GM12878 (cell line): Measurements from ENCODE around the gene CD300H. TPM values are rescaled to one million over a fixed set of nuclear protein-coding genes. Genes with fewer than 3 reads are reported as not detected.

Experiments
- ATF7 ChIP-seq: fragments of 450-650 bp; IDR thresholded peaks from 2 replicates; pipeline ENCODE4 v1.6.1; 2016; ENCODE audit warnings: low read depth, mild to moderate bottlenecking
- CREM ChIP-seq: IDR thresholded peaks from 2 replicates; pipeline ENCODE4 v1.6.1; 2014; ENCODE audit warnings: antibody characterized with exemption, low read depth
- EED ChIP-seq: sonication (generic); IDR thresholded peaks from 2 replicates; pipeline ENCODE4 v1.6.1; 2016; ENCODE audit warnings: antibody characterized with exemption, low read depth
- EGR1 ChIP-seq, 2 experiments: IDR thresholded peaks; 1 replicate in 1 of 2; 2 replicates in 1 of 2; pipeline ENCODE4 v1.6.1; 2011 to 2012; ENCODE audit warnings: low read depth in 2 of 2, low read length in 2 of 2, borderline replicate concordance in 1 of 2, mild to moderate bottlenecking in 1 of 2, moderate library complexity in 1 of 2
- EP300 ChIP-seq, 2 experiments: fragments of 150-350 bp in 1 of 2; IDR thresholded peaks; 2 replicates each; pipeline ENCODE4 v1.6.1; 2011 to 2012; ENCODE audit warnings: low read depth in 2 of 2, low read length in 2 of 2, borderline replicate concordance in 1 of 2, improper control_type of control experiment in 1 of 2, inconsistent platforms in 1 of 2; ENCODE audit not compliant: control insufficient read depth in 1 of 2
- FOS ChIP-seq: IDR thresholded peaks from 3 replicates; pipeline ENCODE4 v1.6.1; 2011; ENCODE audit warnings: borderline replicate concordance; ENCODE audit not compliant: insufficient read length; ENCODE audit errors: extremely low read depth
- HDGF ChIP-seq: fragments of 450-650 bp; IDR thresholded peaks from 2 replicates; pipeline ENCODE4 v1.6.1; 2016; ENCODE audit warnings: antibody characterized with exemption
- IKZF1 ChIP-seq: fragments of 450-650 bp; conservative IDR thresholded peaks from 2 replicates; pipeline ENCODE4 v1.6.1; 2017; ENCODE audit warnings: antibody characterized with exemption, mild to moderate bottlenecking
- IKZF2 ChIP-seq, 2 experiments: fragments of 450-650 bp; IDR thresholded peaks; 2 replicates each; pipeline ENCODE4 v1.6.1; 2017; ENCODE audit warnings: mild to moderate bottlenecking in 2 of 2, moderate library complexity in 2 of 2
- JUNB ChIP-seq: IDR thresholded peaks from 2 replicates; pipeline ENCODE4 v1.6.1; 2016; ENCODE audit warnings: antibody characterized with exemption, mild to moderate bottlenecking
- MAX ChIP-seq: IDR thresholded peaks from 2 replicates; pipeline ENCODE4 v1.6.1; 2012; ENCODE audit warnings: low read depth, low read length, improper control_type of control experiment
- MEF2B ChIP-seq: fragments of 450-650 bp; IDR thresholded peaks from 2 replicates; pipeline ENCODE4 v1.6.1; 2018; ENCODE audit warnings: mild to moderate bottlenecking, moderate library complexity; ENCODE audit not compliant: partially characterized antibody, poor library complexity, severe bottlenecking
- MTA2 ChIP-seq: fragments of 450-650 bp; IDR thresholded peaks from 2 replicates; pipeline ENCODE4 v1.6.1; 2016; ENCODE audit warnings: low read depth, mild to moderate bottlenecking, moderate library complexity
- NFIC ChIP-seq: IDR thresholded peaks from 2 replicates; pipeline ENCODE4 v1.6.1; 2012; ENCODE audit warnings: low read depth, mild to moderate bottlenecking, inconsistent platforms, low read length, moderate library complexity
- PBX3 ChIP-seq: IDR thresholded peaks from 2 replicates; pipeline ENCODE4 v1.6.1; 2011; ENCODE audit warnings: mild to moderate bottlenecking, low read depth, low read length, moderate library complexity; ENCODE audit not compliant: insufficient replicate concordance
- POLR2AphosphoS5 ChIP-seq: IDR thresholded peaks from 2 replicates; pipeline ENCODE4 v1.6.1; 2011; ENCODE audit warnings: mild to moderate bottlenecking, low read length, inconsistent platforms
- RELB ChIP-seq: fragments of 450-650 bp; IDR thresholded peaks from 2 replicates; pipeline ENCODE4 v1.6.1; 2017; ENCODE audit warnings: low read depth, mild to moderate bottlenecking, moderate library complexity
- SMC3 ChIP-seq: IDR thresholded peaks from 2 replicates; pipeline ENCODE4 v1.6.1; 2011; ENCODE audit warnings: low read length, improper control_type of control experiment, borderline replicate concordance
- SUPT20H ChIP-seq: IDR thresholded peaks from 2 replicates; pipeline ENCODE4 v1.6.1; 2011; ENCODE audit warnings: low read depth, mild to moderate bottlenecking, low read length, moderate library complexity, borderline replicate concordance; ENCODE audit not compliant: control insufficient read depth
- ZNF384 ChIP-seq: IDR thresholded peaks from 2 replicates; pipeline ENCODE4 v1.6.1; 2012; ENCODE audit warnings: low read depth, mild to moderate bottlenecking, low read length, improper control_type of control experiment, borderline replicate concordance
- polyA plus RNA-seq, 11 experiments: library from polyadenylated mRNA; depleted of rRNA in 4 of 11; unstranded in 6 of 11; stranded (reverse) in 5 of 11; fragments of >200 nt; fragmentation: Nextera tagmentation in 4 of 11; fragmentation: Illumina TruSeq in 1 of 11; extraction: Ambion mirVana in 4 of 11; extraction: Trizol in 1 of 11; gene quantifications; 1 replicate in 1 of 11; 2 replicates in 10 of 11; pipeline versions ENCODE4 v1.2.1 to v1.2.3, GENCODE V29; 2011 to 2016; ENCODE audit warnings: inconsistent platforms in 2 of 11, missing spikeins in 2 of 11, low read depth in 1 of 11
- total RNA-seq, 4 experiments: library from RNA; depleted of rRNA in 3 of 4; stranded (reverse); fragments of >200 nt in 3 of 4; fragmentation: Illumina TruSeq in 1 of 4; extraction: Trizol in 1 of 4; gene quantifications; 2 replicates each; pipeline versions ENCODE4 v1.2.1 to v1.2.3, GENCODE V29; 2013 to 2021

The CD300H gene
- total and polyA plus RNA-seq, 10 of the 15 experiments (the other 5 are each of a cell fraction or from before 2014, with no cell fraction given): not detected

- TF ChIP-seq MTA2: peak; percentile 63; the same call in 1 of the 2 replicates
- peak; percentile 28; the same call in 1 of the 2 replicates for TF ChIP-seq CREM
- TF ChIP-seq POLR2AphosphoS5: no peak
- no peak for TF ChIP-seq ZNF384
- TF ChIP-seq HDGF: no peak
- peak; percentile 66 for TF ChIP-seq ATF7
- peak; percentile 55; the same call in 1 of the 2 replicates for TF ChIP-seq NFIC
- TF ChIP-seq PBX3: no peak
- peak; percentile 69 for TF ChIP-seq MEF2B
- no peak for TF ChIP-seq SMC3
- no peak for TF ChIP-seq EED
- TF ChIP-seq IKZF1: peak; percentile 67
- TF ChIP-seq FOS: no peak
- TF ChIP-seq IKZF2 (IDR thresholded peaks at IDR 0.05): peak; percentile 66; a peak in 2 of 4 replicates
- peak; percentile 21; the same call in 1 of the 2 replicates for TF ChIP-seq JUNB
- TF ChIP-seq RELB: peak; percentile 58; the same call in 1 of the 2 replicates
- 0 out of 4 replicates have a peak, but pooled peaks of 1 of the 2 experiments have one; percentile 44 for TF ChIP-seq EP300 (IDR thresholded peaks at IDR 0.05; ENCODE audit: borderline replicate concordance in 1 of 2, control insufficient read depth in 1 of 2, low read depth in 2 of 2, low read length in 2 of 2)
- peak in 1 of 2 experiments; percentile 6; a peak in 1 of 3 replicates for TF ChIP-seq EGR1 (IDR thresholded peaks at IDR 0.05; ENCODE audit: borderline replicate concordance in 1 of 2, low read depth in 2 of 2, low read length in 2 of 2)
- no peak for TF ChIP-seq SUPT20H
- no peak for TF ChIP-seq MAX
Measured at GRCh38 chr17:74512624-74513091, 54.7 kb downstream of the CD300H start (continued).
